Thyroid gland (tissue), 4 donors: ENCODE data around the gene MSGN1.

Source experiments
- POLR2A ChIP-seq, 2 donors: fragments of 450-650 bp; IDR thresholded peaks; one replicate each; pipeline ENCODE4 v1.6.1; 2017; ENCODE audit warnings: antibody characterized with exemption in 2 of 2, mild to moderate bottlenecking in 2 of 2, moderate library complexity in 1 of 2
- TF ChIP-seq, protein P1 (sequence below), 6 experiments: fragments of 200-600 bp in 3 of 6; fragments of 450-650 bp in 3 of 6; sonication (generic) in 3 of 6; IDR thresholded peaks; one replicate each; pipeline ENCODE4 v1.5.1; 2016 to 2019; ENCODE audit warnings: antibody characterized with exemption in 6 of 6, mild to moderate bottlenecking in 2 of 6, inconsistent platforms in 1 of 6, moderate library complexity in 1 of 6

DNA sequence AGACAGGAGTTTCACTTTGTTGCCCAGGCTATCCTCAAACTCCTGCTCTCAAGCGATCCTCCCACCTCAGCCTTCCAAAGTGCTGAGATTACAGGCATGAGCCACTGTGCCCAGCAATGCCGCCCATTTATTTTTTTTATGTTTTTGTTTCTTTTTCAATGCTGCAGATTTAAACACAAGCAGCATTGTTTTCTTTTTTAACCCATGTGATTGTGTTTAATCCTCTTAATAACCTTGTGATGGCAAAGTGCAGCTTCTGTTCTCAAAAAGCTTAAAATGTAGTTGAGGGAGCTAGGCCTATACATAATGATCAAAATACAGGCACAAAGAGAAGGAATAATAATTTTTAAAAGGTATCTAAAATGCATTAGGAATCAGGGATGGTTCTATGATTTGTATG, 11.5 kb downstream of the MSGN1 start:
- TF ChIP-seq, protein P1, sequence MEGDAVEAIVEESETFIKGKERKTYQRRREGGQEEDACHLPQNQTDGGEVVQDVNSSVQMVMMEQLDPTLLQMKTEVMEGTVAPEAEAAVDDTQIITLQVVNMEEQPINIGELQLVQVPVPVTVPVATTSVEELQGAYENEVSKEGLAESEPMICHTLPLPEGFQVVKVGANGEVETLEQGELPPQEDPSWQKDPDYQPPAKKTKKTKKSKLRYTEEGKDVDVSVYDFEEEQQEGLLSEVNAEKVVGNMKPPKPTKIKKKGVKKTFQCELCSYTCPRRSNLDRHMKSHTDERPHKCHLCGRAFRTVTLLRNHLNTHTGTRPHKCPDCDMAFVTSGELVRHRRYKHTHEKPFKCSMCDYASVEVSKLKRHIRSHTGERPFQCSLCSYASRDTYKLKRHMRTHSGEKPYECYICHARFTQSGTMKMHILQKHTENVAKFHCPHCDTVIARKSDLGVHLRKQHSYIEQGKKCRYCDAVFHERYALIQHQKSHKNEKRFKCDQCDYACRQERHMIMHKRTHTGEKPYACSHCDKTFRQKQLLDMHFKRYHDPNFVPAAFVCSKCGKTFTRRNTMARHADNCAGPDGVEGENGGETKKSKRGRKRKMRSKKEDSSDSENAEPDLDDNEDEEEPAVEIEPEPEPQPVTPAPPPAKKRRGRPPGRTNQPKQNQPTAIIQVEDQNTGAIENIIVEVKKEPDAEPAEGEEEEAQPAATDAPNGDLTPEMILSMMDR (IDR thresholded peaks at IDR 0.05) = no peak
- TF ChIP-seq POLR2A (IDR thresholded peaks at IDR 0.05) = no peak
